Adrenal gland (tissue), 5 donors: Measurements from ENCODE around the gene ERC1.

Experiments
- CTCF ChIP-seq, 6 experiments: fragments of 450-650 bp in 4 of 6; fragments of 200-600 bp in 2 of 6; sonication (generic) in 1 of 6; IDR thresholded peaks; 1 replicate in 5 of 6; 2 replicates in 1 of 6; pipeline versions ENCODE4 v1.5.1 to v1.8.0; 2016 to 2021; ENCODE audit warnings: antibody characterized with exemption in 6 of 6, mild to moderate bottlenecking in 2 of 6, moderate library complexity in 1 of 6
- POLR2A ChIP-seq, 2 donors: fragments of 450-650 bp; IDR thresholded peaks; one replicate each; pipeline ENCODE4 v1.6.1; 2017; ENCODE audit warnings: antibody characterized with exemption in 2 of 2, mild to moderate bottlenecking in 2 of 2, moderate library complexity in 1 of 2
- donor health status: DM: no; HTN: no; CAD: no.

GRCh38 chr12:1439687-1440086 is 448.7 kb downstream of the ERC1 start:
- TF ChIP-seq CTCF (IDR thresholded peaks at IDR 0.05) (no peak), POLR2A (IDR thresholded peaks at IDR 0.05) (no peak)
